Loucy (cell line): ENCODE data around the gene SPOPL.

Experiments
- CTCF ChIP-seq: fragments of 200-600 bp; sonication (generic); conservative IDR thresholded peaks from 2 replicates; pipeline ENCODE4 v1.5.1; 2014; ENCODE audit warnings: mild to moderate bottlenecking, antibody characterized with exemption, low read length
- EZH2phosphoT487 ChIP-seq: fragments of 200-600 bp; IDR thresholded peaks from 2 replicates; pipeline ENCODE4 v1.6.1; 2018; ENCODE audit warnings: antibody characterized with exemption, mild to moderate bottlenecking, moderate library complexity, borderline replicate concordance

GRCh38 chr2:138485019-138485418 lies 16.6 kb upstream of the SPOPL start:
- TF ChIP-seq CTCF = no peak
- TF ChIP-seq EZH2phosphoT487 = no peak
